ENCODE results near the gene ABCF2.

ABCF2 gene

GRCh38 chr7:151178831-151179230 is 48.2 kb downstream of the ABCF2 start:
- FAIRE-seq (no peak), DNase-seq (ENCODE audit: extremely low spot score, insufficient read length, low read depth) (no peak)

- no peak for FAIRE-seq
- no peak for DNase-seq (ENCODE audit: extremely low spot score, insufficient read length, low read depth)
Measured at GRCh38 chr7:151178236-151178635, 48.8 kb downstream of the ABCF2 start.

- FAIRE-seq (no peak), DNase-seq (ENCODE audit: extremely low spot score, insufficient read length, low read depth) (no peak)
Measured at GRCh38 chr7:151177310-151177709, 49.7 kb downstream of the ABCF2 start.

- no peak for FAIRE-seq
Measured at GRCh38 chr7:151176401-151176800, 50.6 kb downstream of the ABCF2 start.

GRCh38 chr7:151175793-151176311 is 51.2 kb downstream of the ABCF2 start:
- no peak for DNase-seq (ENCODE audit: extremely low spot score, insufficient read length, low read depth)
- no peak for FAIRE-seq

More at GRCh38 chr7:151176401-151176800, 50.6 kb downstream of the ABCF2 start:
- no peak for DNase-seq (ENCODE audit: extremely low spot score, insufficient read length, low read depth)

GRCh38 chr7:151175047-151175792 is 51.8 kb downstream of the ABCF2 start:
- FAIRE-seq (no peak), DNase-seq (ENCODE audit: extremely low spot score, insufficient read length, low read depth) (no peak)

GRCh38 chr7:151174246-151175046 is 52.6 kb downstream of the ABCF2 start:
- FAIRE-seq = no peak
- no peak for DNase-seq (ENCODE audit: extremely low spot score, insufficient read length, low read depth)

GRCh38 chr7:151173386-151174245 is 53.4 kb downstream of the ABCF2 start:
- FAIRE-seq = no peak

GRCh38 chr7:151172273-151173141 is 54.5 kb downstream of the ABCF2 start:
- FAIRE-seq = peak; percentile 92

More at GRCh38 chr7:151173386-151174245, 53.4 kb downstream of the ABCF2 start:
- DNase-seq (ENCODE audit: extremely low spot score, insufficient read length, low read depth) = no peak

GRCh38 chr7:151168787-151169162 is 58.2 kb downstream of the ABCF2 start:
- FAIRE-seq (no peak), DNase-seq (ENCODE audit: extremely low spot score, insufficient read length, low read depth) (no peak)

More at GRCh38 chr7:151172273-151173141, 54.5 kb downstream of the ABCF2 start:
- DNase-seq (ENCODE audit: extremely low spot score, insufficient read length, low read depth) = peak; percentile 85

GRCh38 chr7:151168003-151168786 is 58.8 kb downstream of the ABCF2 start:
- DNase-seq (ENCODE audit: extremely low spot score, insufficient read length, low read depth) = peak; percentile 35
- no peak for FAIRE-seq

- FAIRE-seq (no peak), DNase-seq (ENCODE audit: extremely low spot score, insufficient read length, low read depth) (no peak)
Measured at GRCh38 chr7:151167197-151167961, 59.6 kb downstream of the ABCF2 start, which contains the start of gene GBX1. Gene GBX1 (minus strand): TSS chr7:151167694. CDS start chr7:151167548, 146 bp downstream.

- FAIRE-seq = no peak
- DNase-seq (ENCODE audit: extremely low spot score, insufficient read length, low read depth) = no peak
Measured at GRCh38 chr7:151166629-151167196, 60.3 kb downstream of the ABCF2 start.
